Panc1 (cell line): ENCODE data around the gene RIC8B. TPM values are rescaled to one million over a fixed set of nuclear protein-coding genes. Genes with fewer than 3 reads are reported as not detected.

Experiments used
- ATAC-seq: fragments of 200-7000 bp; cut with Tn5 transposase; 2 replicates; pipeline ENCODE4 v1.9.1; 2020; ENCODE audit warnings: mild to moderate bottlenecking, moderate library complexity
- BruUV-seq: library from RNA; stranded (reverse); fragments of 400-500 nt; replicated peaks from 2 replicates; lab custom pipeline; 2021; lab: Mats Ljungman, UMichigan
- CTCF ChIA-PET: fragments of 300-600 bp; sonication (Branson Sonifier 250); formaldehyde crosslinking; loops from one replicate; lab custom pipeline; 2022; ENCODE audit warnings: antibody characterized with exemption; lab: Charles Lee
- POLR2A ChIA-PET: fragments of 300-600 bp; sonication (Branson Sonifier 250); formaldehyde crosslinking; loops from one replicate; lab custom pipeline; 2022; ENCODE audit warnings: antibody characterized with exemption; lab: Charles Lee
- DNase-seq: peaks from one replicate; pipeline ENCODE4 v3.0.0-alpha.2; 2010; ENCODE audit warnings: low read depth, low spot score
- H3K27ac ChIP-seq: 2 replicates; pipeline ENCODE4 v1.5.1; 2011; ENCODE audit warnings: mild to moderate bottlenecking, low read length, inconsistent platforms
- H3K27me3 ChIP-seq: fragments of 200-500 bp; sonication (Bioruptor generic); 2 replicates; pipeline ENCODE4 v1.6.0; 2014; ENCODE audit warnings: low read length, inconsistent platforms; ENCODE audit not compliant: control insufficient read depth, insufficient read depth
- H3K36me3 ChIP-seq: fragments of 200-500 bp; sonication (Bioruptor generic); 2 replicates; pipeline ENCODE4 v1.5.1; 2014; ENCODE audit warnings: inconsistent platforms, mild to moderate bottlenecking, low read length, moderate library complexity; ENCODE audit not compliant: control insufficient read depth, insufficient read depth
- H3K4me1 ChIP-seq: 2 replicates; pipeline ENCODE4 v1.5.1; 2011; ENCODE audit warnings: inconsistent platforms, mild to moderate bottlenecking, low read length, moderate library complexity; ENCODE audit not compliant: control insufficient read depth, insufficient read depth
- H3K4me3 ChIP-seq, 2 experiments: 2 replicates each; pipeline ENCODE4 v1.5.1; 2011 to 2012; ENCODE audit warnings: low read depth in 2 of 2, low read length in 2 of 2, mild to moderate bottlenecking in 2 of 2, inconsistent platforms in 1 of 2, moderate library complexity in 1 of 2
- H3K9me3 ChIP-seq: fragments of 200-500 bp; sonication (Bioruptor generic); 2 replicates; pipeline ENCODE4 v1.5.1; 2014; ENCODE audit warnings: low read depth, mild to moderate bottlenecking, inconsistent platforms, low read length, moderate library complexity; ENCODE audit not compliant: control insufficient read depth, insufficient read depth
- CTCF ChIP-seq: fragments of 450-650 bp; IDR thresholded peaks from 2 replicates; pipeline ENCODE4 v1.5.1; 2017; ENCODE audit warnings: mild to moderate bottlenecking
- POLR2AphosphoS5 ChIP-seq: IDR thresholded peaks from 2 replicates; pipeline ENCODE4 v1.6.1; 2012; ENCODE audit warnings: mild to moderate bottlenecking, low read depth, low read length, moderate library complexity
- REST ChIP-seq, 2 experiments: IDR thresholded peaks; 2 replicates each; pipeline ENCODE4 v1.6.1; 2011 to 2012; ENCODE audit warnings: low read depth in 2 of 2, control low read depth in 1 of 2, low read length in 1 of 2, mild to moderate bottlenecking in 1 of 2, moderate library complexity in 1 of 2; ENCODE audit not compliant: insufficient read depth in 1 of 2
- SIN3A ChIP-seq: IDR thresholded peaks from 2 replicates; pipeline ENCODE4 v1.6.1; 2012; ENCODE audit warnings: low read depth, mild to moderate bottlenecking, low read length, moderate library complexity, borderline replicate concordance; ENCODE audit not compliant: insufficient read depth
- TCF7L2 ChIP-seq: IDR thresholded peaks from 2 replicates; pipeline ENCODE4 v1.6.1; 2011; ENCODE audit warnings: mild to moderate bottlenecking, low read depth, low read length, inconsistent platforms
- in situ Hi-C: cut with HindIII; loops from 2 replicates; pipeline ENCODE4 v1.10.0; 2016; ENCODE audit warnings: low sequenced_read_pairs, low pct_unique_long_range_greater_than_20kb
- intact Hi-C: fragments of 100-400 bp; cut with micrococcal nuclease; formaldehyde crosslinking; loops from one replicate; pipeline ENCODE4 v1.10.0; 2022; ENCODE audit not compliant: unreplicated experiment
- total RNA-seq: library from RNA; stranded (reverse); gene quantifications from one replicate; pipeline ENCODE4 v1.2.1, GENCODE V29; 2021; ENCODE audit not compliant: unreplicated experiment

RIC8B gene
- total RNA-seq, 1 experiment from 2014 or later = 16.1 TPM

- no peaks in the 10 kb centered on the region for H3K27me3 ChIP-seq
- in situ Hi-C loops = no loop called here
- no peak overlapping the region for H3K4me3 ChIP-seq
- ChIA-PET POLR2A (no interaction called here), CTCF (no interaction called here)
- no peak for DNase-seq
- H3K4me1 ChIP-seq = no peaks in the 10 kb centered on the region
- peaks cover 3% of the 10 kb centered on the region; the same call in 1 of the 2 replicates for H3K36me3 ChIP-seq
- H3K27ac ChIP-seq = no peak overlapping the region
- no TSS peak for BruUV-seq
- intact Hi-C loops = no loop called here
- H3K9me3 ChIP-seq = no peaks in the 10 kb centered on the region
- no peak for TF ChIP-seq REST (IDR thresholded peaks at IDR 0.05; ENCODE audit: insufficient read depth in 1 of 2, low read depth in 2 of 2, low read length in 1 of 2)
- TF ChIP-seq SIN3A = no peak
- no peak for TF ChIP-seq TCF7L2
- TF ChIP-seq CTCF = no peak
- no peak for TF ChIP-seq POLR2AphosphoS5
- no peak for ATAC-seq
Measured at GRCh38 chr12:106837782-106838181, 63.3 kb downstream of the RIC8B start.

GRCh38 chr12:106839333-106839732 is 64.9 kb downstream of the RIC8B start:
- intact Hi-C loops = no loop called here
- no peaks in the 10 kb centered on the region for H3K9me3 ChIP-seq
- H3K4me3 ChIP-seq = no peak overlapping the region
- H3K27me3 ChIP-seq = no peaks in the 10 kb centered on the region
- no peak for TF ChIP-seq REST (IDR thresholded peaks at IDR 0.05; ENCODE audit: insufficient read depth in 1 of 2, low read depth in 2 of 2, low read length in 1 of 2)
- no peak for TF ChIP-seq CTCF
- no peak for TF ChIP-seq SIN3A
- TF ChIP-seq TCF7L2 = no peak
- TF ChIP-seq POLR2AphosphoS5 = no peak
- no TSS peak for BruUV-seq
- no peak overlapping the region for H3K27ac ChIP-seq
- peaks cover 8% of the 10 kb centered on the region for H3K36me3 ChIP-seq
- in situ Hi-C loops = no loop called here
- no peak for ATAC-seq
- ChIA-PET CTCF (no interaction called here), POLR2A (no interaction called here)
- no peak for DNase-seq
- H3K4me1 ChIP-seq = no peaks in the 10 kb centered on the region
